IMR-90 (cell line): Measurements from ENCODE around the gene FBXW7. TPM values are rescaled to one million over a fixed set of nuclear protein-coding genes. Genes with fewer than 3 reads are reported as not detected.

Experiments used
- ATAC-seq: fragments of 200-7000 bp; cut with Tn5 transposase; 2 replicates; pipeline ENCODE4 v1.9.1; 2020; ENCODE audit warnings: low read depth, mild to moderate bottlenecking, moderate library complexity
- BruUV-seq: library from RNA; stranded (reverse); fragments of 400-500 nt; replicated peaks from 2 replicates; lab custom pipeline; 2021; lab: Mats Ljungman, UMichigan
- CTCF ChIA-PET: fragments of 300-600 bp; formaldehyde crosslinking; extraction: SDS; loops from one replicate; lab custom pipeline; 2021; ENCODE audit warnings: antibody characterized with exemption; lab: Yijun Ruan, JAX
- POLR2A ChIA-PET: fragments of 300-600 bp; sonication (Branson Sonifier 250); formaldehyde crosslinking; loops from one replicate; lab custom pipeline; 2022; ENCODE audit warnings: antibody characterized with exemption; ENCODE audit not compliant: unreplicated experiment; lab: Charles Lee
- DNase-seq: peaks from one replicate; pipeline ENCODE4 v3.0.0; 2013
- H2AFZ ChIP-seq: replicated peaks from 2 replicates; pipeline ENCODE3; 2013; ENCODE audit warnings: low read length, mild to moderate bottlenecking; ENCODE audit not compliant: poor library complexity
- H2AK5ac ChIP-seq: 2 replicates; pipeline ENCODE4 v1.6.1; 2013; ENCODE audit warnings: low read depth, low read length, inconsistent platforms
- H2AK9ac ChIP-seq: replicated peaks from 2 replicates; pipeline ENCODE3; 2013; ENCODE audit warnings: mild to moderate bottlenecking, low read depth, low read length, moderate library complexity; ENCODE audit not compliant: poor library complexity
- H2BK120ac ChIP-seq: 2 replicates; pipeline ENCODE4 v1.6.1; 2013; ENCODE audit warnings: low read depth, low read length, inconsistent platforms
- H2BK15ac ChIP-seq: 3 replicates; pipeline ENCODE4 v1.6.1; 2013; ENCODE audit warnings: low read depth, low read length, inconsistent platforms
- H2BK20ac ChIP-seq: 2 replicates; pipeline ENCODE4 v1.6.1; 2013; ENCODE audit warnings: low read depth, mild to moderate bottlenecking, inconsistent platforms, low read length, moderate library complexity
- H2BK5ac ChIP-seq: 2 replicates; pipeline ENCODE4 v1.6.1; 2013; ENCODE audit warnings: mild to moderate bottlenecking, low read depth, low read length, inconsistent platforms; ENCODE audit not compliant: poor library complexity, severe bottlenecking
- H3K14ac ChIP-seq: replicated peaks from 2 replicates; pipeline ENCODE4 v1.6.1; 2013; ENCODE audit warnings: low read depth, low read length, inconsistent platforms
- H3K18ac ChIP-seq: 2 replicates; pipeline ENCODE4 v1.6.1; 2013; ENCODE audit warnings: low read depth, low read length, control low read depth
- H3K23ac ChIP-seq: 2 replicates; pipeline ENCODE4 v1.6.1; 2013; ENCODE audit warnings: low read depth, low read length, inconsistent platforms
- H3K27ac ChIP-seq: 2 replicates; pipeline ENCODE4 v1.5.1; 2013; ENCODE audit warnings: mild to moderate bottlenecking, control low read depth, low read length; ENCODE audit not compliant: insufficient read depth
- H3K27me3 ChIP-seq: 2 replicates; pipeline ENCODE4 v1.6.1; 2013; ENCODE audit warnings: low read length; ENCODE audit not compliant: control insufficient read depth, insufficient read depth
- H3K36me3 ChIP-seq: 2 replicates; pipeline ENCODE4 v1.6.1; 2013; ENCODE audit warnings: low read length, mixed read lengths; ENCODE audit not compliant: control insufficient read depth, insufficient read depth
- H3K4ac ChIP-seq: 2 replicates; pipeline ENCODE4 v1.6.1; 2013; ENCODE audit warnings: low read depth, low read length, inconsistent platforms
- H3K4me1 ChIP-seq: 2 replicates; pipeline ENCODE4 v1.6.1; 2013; ENCODE audit warnings: low read length, mixed read lengths; ENCODE audit not compliant: control insufficient read depth, insufficient read depth
- H3K4me2 ChIP-seq: 2 replicates; pipeline ENCODE4 v1.6.1; 2013; ENCODE audit warnings: low read depth, mild to moderate bottlenecking, control low read depth, low read length, moderate library complexity
- H3K4me3 ChIP-seq: 2 replicates; pipeline ENCODE4 v1.5.1; 2013; ENCODE audit warnings: low read depth, mild to moderate bottlenecking, control low read depth, low read length, moderate library complexity; ENCODE audit not compliant: insufficient read depth
- H3K56ac ChIP-seq: 2 replicates; pipeline ENCODE4 v1.6.1; 2013; ENCODE audit warnings: low read length, inconsistent platforms; ENCODE audit not compliant: insufficient read depth; ENCODE audit errors: extremely low read depth
- H3K79me1 ChIP-seq, 2 experiments: 2 replicates each; pipeline ENCODE4 v1.6.1; 2013; ENCODE audit warnings: low read length in 2 of 2, inconsistent platforms in 1 of 2, low read depth in 1 of 2
- H3K9ac ChIP-seq: 2 replicates; pipeline ENCODE4 v1.6.1; 2013; ENCODE audit warnings: low read depth, low read length, control low read depth
- H3K9me1 ChIP-seq: 2 replicates; pipeline ENCODE4 v1.6.1; 2013; ENCODE audit warnings: low read length, inconsistent platforms; ENCODE audit not compliant: insufficient read depth
- H3K9me3 ChIP-seq: 2 replicates; pipeline ENCODE4 v1.6.1; 2013; ENCODE audit warnings: low read length; ENCODE audit not compliant: control insufficient read depth, insufficient read depth
- H4K20me1 ChIP-seq: 2 replicates; pipeline ENCODE4 v1.6.1; 2013; ENCODE audit warnings: low read length, inconsistent platforms; ENCODE audit not compliant: insufficient read depth
- H4K5ac ChIP-seq: 2 replicates; pipeline ENCODE4 v1.6.1; 2013; ENCODE audit warnings: mild to moderate bottlenecking, low read depth, low read length, control low read depth
- H4K8ac ChIP-seq, 2 experiments: 2 replicates each; pipeline ENCODE4 v1.6.1; 2013; ENCODE audit warnings: low read depth in 2 of 2, low read length in 2 of 2, control low read depth in 1 of 2, inconsistent platforms in 1 of 2
- H4K91ac ChIP-seq: 2 replicates; pipeline ENCODE4 v1.6.1; 2013; ENCODE audit warnings: low read depth, low read length, inconsistent platforms; ENCODE audit not compliant: insufficient read depth
- BHLHE40 ChIP-seq: fragments of 150-350 bp; IDR thresholded peaks from 2 replicates; pipeline ENCODE4 v1.6.1; 2016; ENCODE audit warnings: mild to moderate bottlenecking, low read depth, low read length
- CEBPB ChIP-seq: IDR thresholded peaks from 2 replicates; pipeline ENCODE4 v1.6.1; 2012; ENCODE audit warnings: low read depth, low read length, improper control_type of control experiment
- FOS ChIP-seq: fragments of 150-350 bp; IDR thresholded peaks from 2 replicates; pipeline ENCODE4 v1.6.1; 2016; ENCODE audit warnings: low read depth, low read length
- MAFK ChIP-seq: IDR thresholded peaks from 2 replicates; pipeline ENCODE4 v1.6.1; 2012; ENCODE audit warnings: low read depth, low read length, improper control_type of control experiment
- MXI1 ChIP-seq: IDR thresholded peaks from 2 replicates; pipeline ENCODE4 v1.6.1; 2012; ENCODE audit warnings: low read depth, mild to moderate bottlenecking, low read length, moderate library complexity, borderline replicate concordance
- POLR2A ChIP-seq: IDR thresholded peaks from 2 replicates; pipeline ENCODE4 v1.6.1; 2012; ENCODE audit warnings: mild to moderate bottlenecking, low read depth, low read length
- RFX5 ChIP-seq: IDR thresholded peaks from 2 replicates; pipeline ENCODE4 v1.8.0; 2012; ENCODE audit warnings: low read depth, mild to moderate bottlenecking, low read length, moderate library complexity
- SMC3 ChIP-seq: fragments of 150-350 bp; IDR thresholded peaks from 2 replicates; pipeline ENCODE4 v1.6.1; 2016; ENCODE audit warnings: low read depth, mild to moderate bottlenecking, antibody characterized with exemption, low read length, moderate library complexity
- WGBS, 2 experiments: methylation state at CpG; one replicate each; pipeline versions ENCODE4 v1.1.5 to v1.1.7; 2013; ENCODE audit warnings: missing lambda C conversion rate in 2 of 2; ENCODE audit not compliant: insufficient read length in 1 of 2; ENCODE audit errors: extremely low coverage in 2 of 2; 5-methylcytosine and 5-hydroxymethylcytosine counted together
- dilution Hi-C: fragments of 300-500 bp; cut with HindIII; formaldehyde crosslinking; loops from one replicate; pipeline ENCODE4 v1.14.3; 2018; ENCODE audit warnings: low sequenced_read_pairs; ENCODE audit not compliant: unreplicated experiment
- in situ Hi-C: fragments of 300-500 bp; cut with MboI; formaldehyde crosslinking; loops from 3 replicates; pipeline ENCODE4 v1.14.3; 2019; ENCODE audit warnings: low sequenced_read_pairs, inconsistent platforms, mixed read lengths
- intact Hi-C: fragments of 100-400 bp; cut with micrococcal nuclease; formaldehyde crosslinking; loops from 2 replicates; pipeline ENCODE4 v1.10.0; 2022
- polyA plus RNA-seq, 3 experiments: library from polyadenylated mRNA; depleted of rRNA; stranded (reverse); fragments of >200 nt; gene quantifications; 2 replicates each; pipeline ENCODE4 v1.2.3, GENCODE V29; 2012; ENCODE audit warnings: low replicate concordance in 1 of 3
- total RNA-seq: library from RNA; depleted of rRNA; stranded (reverse); fragments of >200 nt; gene quantifications from 2 replicates; pipeline ENCODE4 v1.2.3, GENCODE V29; 2012
- TF ChIP-seq, protein P1 (sequence below): conservative IDR thresholded peaks from 2 replicates; pipeline ENCODE4 v1.5.1; 2012; ENCODE audit warnings: mild to moderate bottlenecking, low read depth, low read length, improper control_type of control experiment

The FBXW7 gene
- total and polyA plus RNA-seq, 2 of the 4 experiments (the other 2 are of a cell fraction) = 7.2 to 27.4 TPM

DNA sequence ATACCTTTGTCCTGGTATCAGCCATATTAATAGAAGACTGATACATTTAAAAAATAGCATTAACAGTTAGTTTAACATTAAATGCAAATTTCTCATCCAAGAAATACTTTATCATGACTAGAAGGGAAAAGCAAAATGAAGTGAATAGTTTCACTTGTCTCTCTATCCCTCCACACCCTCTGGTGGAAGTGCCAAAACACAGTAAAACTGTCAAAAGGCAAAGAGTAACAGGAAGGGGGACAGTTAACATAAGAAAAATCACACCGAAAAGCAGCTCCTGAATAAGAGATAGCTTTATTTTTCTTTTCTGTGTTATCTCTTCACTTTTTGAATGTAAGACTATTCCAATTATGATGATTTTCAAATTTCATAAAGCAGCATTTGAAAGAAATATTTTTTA, 187.2 kb downstream of the FBXW7 start:
- Histone ChIP-seq H3K18ac (no peak overlapping the region), H3K56ac (no peak overlapping the region), H3K4me1 (no peaks in the 10 kb centered on the region), H4K20me1 (no peaks in the 10 kb centered on the region), H3K27me3 (no peaks in the 10 kb centered on the region), H3K36me3 (peaks cover 3% of the 10 kb centered on the region; the same call in 1 of the 2 replicates), H2AFZ (no peak overlapping the region), H2BK20ac (no peak overlapping the region), H3K9me3 (no peaks in the 10 kb centered on the region), H3K9me1 (no peaks in the 10 kb centered on the region), H3K27ac (no peak overlapping the region), H3K14ac (no peak overlapping the region), H3K9ac (no peak overlapping the region), H4K91ac (no peak overlapping the region), H2BK120ac (no peak overlapping the region), H3K23ac (no peak overlapping the region), H3K4ac (no peak overlapping the region), H2AK5ac (no peak overlapping the region), H2BK5ac (no peak overlapping the region), H2BK15ac (no peak overlapping the region), H4K8ac (no peak overlapping the region), H3K79me1 (peaks cover 0 to 3% of the 10 kb centered on the region in 2 experiments; a peak in 2 of 4 replicates), H3K4me3 (no peak overlapping the region), H4K5ac (no peak overlapping the region), H2AK9ac (no peak overlapping the region), H3K4me2 (no peak overlapping the region)
- TF ChIP-seq, protein P1, sequence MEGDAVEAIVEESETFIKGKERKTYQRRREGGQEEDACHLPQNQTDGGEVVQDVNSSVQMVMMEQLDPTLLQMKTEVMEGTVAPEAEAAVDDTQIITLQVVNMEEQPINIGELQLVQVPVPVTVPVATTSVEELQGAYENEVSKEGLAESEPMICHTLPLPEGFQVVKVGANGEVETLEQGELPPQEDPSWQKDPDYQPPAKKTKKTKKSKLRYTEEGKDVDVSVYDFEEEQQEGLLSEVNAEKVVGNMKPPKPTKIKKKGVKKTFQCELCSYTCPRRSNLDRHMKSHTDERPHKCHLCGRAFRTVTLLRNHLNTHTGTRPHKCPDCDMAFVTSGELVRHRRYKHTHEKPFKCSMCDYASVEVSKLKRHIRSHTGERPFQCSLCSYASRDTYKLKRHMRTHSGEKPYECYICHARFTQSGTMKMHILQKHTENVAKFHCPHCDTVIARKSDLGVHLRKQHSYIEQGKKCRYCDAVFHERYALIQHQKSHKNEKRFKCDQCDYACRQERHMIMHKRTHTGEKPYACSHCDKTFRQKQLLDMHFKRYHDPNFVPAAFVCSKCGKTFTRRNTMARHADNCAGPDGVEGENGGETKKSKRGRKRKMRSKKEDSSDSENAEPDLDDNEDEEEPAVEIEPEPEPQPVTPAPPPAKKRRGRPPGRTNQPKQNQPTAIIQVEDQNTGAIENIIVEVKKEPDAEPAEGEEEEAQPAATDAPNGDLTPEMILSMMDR = no peak
- TF ChIP-seq RFX5 (no peak), CEBPB (no peak), FOS (no peak), BHLHE40 (no peak), MAFK (no peak), MXI1 (no peak), SMC3 (no peak), POLR2A (no peak)
- in situ Hi-C loops (no loop called here), intact Hi-C loops (no loop called here), dilution Hi-C loops (no loop called here)
- no peak for ATAC-seq
- WGBS, 2 experiments = no CpG with 5 or more reads among the region's 1 CpG
- DNase-seq = no peak
- POLR2A ChIA-PET = no interaction called here
- no TSS peak for BruUV-seq
- CTCF ChIA-PET = interaction anchor here (1.1 kb wide), 1 partner anchor 22 kb away, joined by 5 read pairs; no protein-coding TSS in a partner anchor
